Panc1 (cell line): ENCODE data around the gene IL13RA1. TPM values are rescaled to one million over a fixed set of nuclear protein-coding genes. Genes with fewer than 3 reads are reported as not detected.

ENCODE experiments used
- ATAC-seq: fragments of 200-7000 bp; cut with Tn5 transposase; 2 replicates; pipeline ENCODE4 v1.9.1; 2020; ENCODE audit warnings: mild to moderate bottlenecking, moderate library complexity
- Bru-seq: library from RNA; stranded (reverse); fragments of 400-500 nt; gene quantifications from one replicate; lab custom pipeline; 2021; lab: Mats Ljungman, UMichigan
- BruChase-seq, 2 experiments: library from RNA; stranded (reverse); fragments of 400-500 nt; gene quantifications; one replicate each; lab custom pipeline; 2021; lab: Mats Ljungman, UMichigan
- BruUV-seq: library from RNA; stranded (reverse); fragments of 400-500 nt; replicated peaks from 2 replicates; lab custom pipeline; 2021; lab: Mats Ljungman, UMichigan
- CTCF ChIA-PET: fragments of 300-600 bp; sonication (Branson Sonifier 250); formaldehyde crosslinking; loops from one replicate; lab custom pipeline; 2022; ENCODE audit warnings: antibody characterized with exemption; lab: Charles Lee
- POLR2A ChIA-PET: fragments of 300-600 bp; sonication (Branson Sonifier 250); formaldehyde crosslinking; loops from one replicate; lab custom pipeline; 2022; ENCODE audit warnings: antibody characterized with exemption; lab: Charles Lee
- DNase-seq: peaks from one replicate; pipeline ENCODE4 v3.0.0-alpha.2; 2010; ENCODE audit warnings: low read depth, low spot score
- H3K27ac ChIP-seq: 2 replicates; pipeline ENCODE4 v1.5.1; 2011; ENCODE audit warnings: mild to moderate bottlenecking, low read length, inconsistent platforms
- H3K27me3 ChIP-seq: fragments of 200-500 bp; sonication (Bioruptor generic); 2 replicates; pipeline ENCODE4 v1.6.0; 2014; ENCODE audit warnings: low read length, inconsistent platforms; ENCODE audit not compliant: control insufficient read depth, insufficient read depth
- H3K36me3 ChIP-seq: fragments of 200-500 bp; sonication (Bioruptor generic); 2 replicates; pipeline ENCODE4 v1.5.1; 2014; ENCODE audit warnings: inconsistent platforms, mild to moderate bottlenecking, low read length, moderate library complexity; ENCODE audit not compliant: control insufficient read depth, insufficient read depth
- H3K4me1 ChIP-seq: 2 replicates; pipeline ENCODE4 v1.5.1; 2011; ENCODE audit warnings: inconsistent platforms, mild to moderate bottlenecking, low read length, moderate library complexity; ENCODE audit not compliant: control insufficient read depth, insufficient read depth
- H3K4me3 ChIP-seq, 2 experiments: 2 replicates each; pipeline ENCODE4 v1.5.1; 2011 to 2012; ENCODE audit warnings: low read depth in 2 of 2, low read length in 2 of 2, mild to moderate bottlenecking in 2 of 2, inconsistent platforms in 1 of 2, moderate library complexity in 1 of 2
- H3K9me3 ChIP-seq: fragments of 200-500 bp; sonication (Bioruptor generic); 2 replicates; pipeline ENCODE4 v1.5.1; 2014; ENCODE audit warnings: low read depth, mild to moderate bottlenecking, inconsistent platforms, low read length, moderate library complexity; ENCODE audit not compliant: control insufficient read depth, insufficient read depth
- POLR2AphosphoS5 ChIP-seq: IDR thresholded peaks from 2 replicates; pipeline ENCODE4 v1.6.1; 2012; ENCODE audit warnings: mild to moderate bottlenecking, low read depth, low read length, moderate library complexity
- SIN3A ChIP-seq: IDR thresholded peaks from 2 replicates; pipeline ENCODE4 v1.6.1; 2012; ENCODE audit warnings: low read depth, mild to moderate bottlenecking, low read length, moderate library complexity, borderline replicate concordance; ENCODE audit not compliant: insufficient read depth
- TCF7L2 ChIP-seq: IDR thresholded peaks from 2 replicates; pipeline ENCODE4 v1.6.1; 2011; ENCODE audit warnings: mild to moderate bottlenecking, low read depth, low read length, inconsistent platforms
- in situ Hi-C: cut with HindIII; loops from 2 replicates; pipeline ENCODE4 v1.10.0; 2016; ENCODE audit warnings: low sequenced_read_pairs, low pct_unique_long_range_greater_than_20kb
- intact Hi-C: fragments of 100-400 bp; cut with micrococcal nuclease; formaldehyde crosslinking; loops from one replicate; pipeline ENCODE4 v1.10.0; 2022; ENCODE audit not compliant: unreplicated experiment
- long read RNA-seq: library from polyadenylated mRNA; unstranded; transcript quantifications from one replicate; pipeline ENCODE4 v2.0.0, GENCODE V29; 2021; ENCODE audit not compliant: unreplicated experiment
- polyA plus RNA-seq: library from polyadenylated mRNA; unstranded; fragments of >200 nt; gene quantifications from one replicate; pipeline ENCODE4 v1.2.1, GENCODE V29; 2012; ENCODE audit warnings: missing spikeins; ENCODE audit not compliant: insufficient read length
- total RNA-seq: library from RNA; stranded (reverse); gene quantifications from one replicate; pipeline ENCODE4 v1.2.1, GENCODE V29; 2021; ENCODE audit not compliant: unreplicated experiment
- TF ChIP-seq, protein P1 (sequence below), 2 experiments: IDR thresholded peaks; 2 replicates each; pipeline ENCODE4 v1.6.1; 2011 to 2012; ENCODE audit warnings: low read depth in 2 of 2, control low read depth in 1 of 2, low read length in 1 of 2, mild to moderate bottlenecking in 1 of 2, moderate library complexity in 1 of 2; ENCODE audit not compliant: insufficient read depth in 1 of 2
- TF ChIP-seq, protein P2 (sequence below): fragments of 450-650 bp; IDR thresholded peaks from 2 replicates; pipeline ENCODE4 v1.5.1; 2017; ENCODE audit warnings: mild to moderate bottlenecking

IL13RA1 gene
- total RNA-seq, result 191 TPM
- 101 TPM for polyA plus RNA-seq
- Bru-seq, nascent RNA, result percentile 93 among the genes with signal in this experiment
- percentile 91 among the genes with signal in this experiment for BruChase-seq, experiment 1, labeled RNA remaining after a 2-hour chase
- BruChase-seq, experiment 2, labeled RNA remaining after a 6-hour chase, result percentile 95 among the genes with signal in this experiment
- long read RNA-seq, full-length matches to known transcripts, result 374 of 536 reads
- long read RNA-seq, partial matches to known transcripts, result 71 of 536 reads
- long read RNA-seq, other reads (novel, unspliced or antisense), result 91 of 536 reads

DNA sequence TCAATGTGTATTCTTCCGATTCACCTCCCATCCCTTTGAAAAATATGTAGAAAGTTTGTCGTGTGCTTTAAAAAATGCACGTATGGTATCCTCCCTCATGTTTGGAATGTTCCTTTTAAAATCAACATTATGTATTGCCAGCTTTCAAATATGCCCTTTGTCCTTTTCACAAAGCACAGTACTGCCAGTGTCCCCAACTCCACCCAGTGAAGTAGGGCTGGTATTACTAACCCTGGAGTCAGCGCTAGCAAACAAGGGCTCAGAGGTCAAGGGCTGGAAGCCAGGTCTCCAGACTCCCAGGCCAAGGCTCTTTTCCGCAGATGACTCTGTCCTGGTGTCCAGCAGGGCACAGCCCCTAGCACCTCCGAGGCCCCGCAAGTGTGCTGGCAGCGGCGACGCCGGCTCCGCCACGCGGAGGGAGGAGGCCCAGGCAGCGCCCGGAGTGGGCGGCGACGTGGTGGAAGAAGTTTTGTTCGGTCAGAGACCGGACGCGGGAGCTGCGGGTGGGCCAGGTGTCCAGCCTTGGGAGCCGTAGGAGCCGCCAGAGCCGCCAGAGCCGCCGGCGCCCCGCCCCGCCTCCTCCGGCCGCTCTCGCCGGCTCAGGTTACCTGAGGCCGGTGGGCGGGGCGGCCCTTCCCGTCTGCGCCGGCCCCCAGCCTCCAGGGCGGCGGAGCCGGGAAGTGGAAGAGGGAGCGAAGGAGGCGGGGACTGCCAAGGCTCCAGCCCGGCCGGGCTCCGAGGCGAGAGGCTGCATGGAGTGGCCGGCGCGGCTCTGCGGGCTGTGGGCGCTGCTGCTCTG lies at the start of gene IL13RA1:
IL13RA1 (plus strand) TSS at position 720 of the 799 bp plus-strand sequence; CDS start at position 753, 33 bp downstream.
- TF ChIP-seq POLR2AphosphoS5, result peak; percentile 71
- TF ChIP-seq TCF7L2, result no peak
- TF ChIP-seq, protein P1, sequence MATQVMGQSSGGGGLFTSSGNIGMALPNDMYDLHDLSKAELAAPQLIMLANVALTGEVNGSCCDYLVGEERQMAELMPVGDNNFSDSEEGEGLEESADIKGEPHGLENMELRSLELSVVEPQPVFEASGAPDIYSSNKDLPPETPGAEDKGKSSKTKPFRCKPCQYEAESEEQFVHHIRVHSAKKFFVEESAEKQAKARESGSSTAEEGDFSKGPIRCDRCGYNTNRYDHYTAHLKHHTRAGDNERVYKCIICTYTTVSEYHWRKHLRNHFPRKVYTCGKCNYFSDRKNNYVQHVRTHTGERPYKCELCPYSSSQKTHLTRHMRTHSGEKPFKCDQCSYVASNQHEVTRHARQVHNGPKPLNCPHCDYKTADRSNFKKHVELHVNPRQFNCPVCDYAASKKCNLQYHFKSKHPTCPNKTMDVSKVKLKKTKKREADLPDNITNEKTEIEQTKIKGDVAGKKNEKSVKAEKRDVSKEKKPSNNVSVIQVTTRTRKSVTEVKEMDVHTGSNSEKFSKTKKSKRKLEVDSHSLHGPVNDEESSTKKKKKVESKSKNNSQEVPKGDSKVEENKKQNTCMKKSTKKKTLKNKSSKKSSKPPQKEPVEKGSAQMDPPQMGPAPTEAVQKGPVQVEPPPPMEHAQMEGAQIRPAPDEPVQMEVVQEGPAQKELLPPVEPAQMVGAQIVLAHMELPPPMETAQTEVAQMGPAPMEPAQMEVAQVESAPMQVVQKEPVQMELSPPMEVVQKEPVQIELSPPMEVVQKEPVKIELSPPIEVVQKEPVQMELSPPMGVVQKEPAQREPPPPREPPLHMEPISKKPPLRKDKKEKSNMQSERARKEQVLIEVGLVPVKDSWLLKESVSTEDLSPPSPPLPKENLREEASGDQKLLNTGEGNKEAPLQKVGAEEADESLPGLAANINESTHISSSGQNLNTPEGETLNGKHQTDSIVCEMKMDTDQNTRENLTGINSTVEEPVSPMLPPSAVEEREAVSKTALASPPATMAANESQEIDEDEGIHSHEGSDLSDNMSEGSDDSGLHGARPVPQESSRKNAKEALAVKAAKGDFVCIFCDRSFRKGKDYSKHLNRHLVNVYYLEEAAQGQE (IDR thresholded peaks at IDR 0.05; ENCODE audit: insufficient read depth in 1 of 2, low read depth in 2 of 2, low read length in 1 of 2), result no peak
- TF ChIP-seq SIN3A, result no peak
- TF ChIP-seq, protein P2, sequence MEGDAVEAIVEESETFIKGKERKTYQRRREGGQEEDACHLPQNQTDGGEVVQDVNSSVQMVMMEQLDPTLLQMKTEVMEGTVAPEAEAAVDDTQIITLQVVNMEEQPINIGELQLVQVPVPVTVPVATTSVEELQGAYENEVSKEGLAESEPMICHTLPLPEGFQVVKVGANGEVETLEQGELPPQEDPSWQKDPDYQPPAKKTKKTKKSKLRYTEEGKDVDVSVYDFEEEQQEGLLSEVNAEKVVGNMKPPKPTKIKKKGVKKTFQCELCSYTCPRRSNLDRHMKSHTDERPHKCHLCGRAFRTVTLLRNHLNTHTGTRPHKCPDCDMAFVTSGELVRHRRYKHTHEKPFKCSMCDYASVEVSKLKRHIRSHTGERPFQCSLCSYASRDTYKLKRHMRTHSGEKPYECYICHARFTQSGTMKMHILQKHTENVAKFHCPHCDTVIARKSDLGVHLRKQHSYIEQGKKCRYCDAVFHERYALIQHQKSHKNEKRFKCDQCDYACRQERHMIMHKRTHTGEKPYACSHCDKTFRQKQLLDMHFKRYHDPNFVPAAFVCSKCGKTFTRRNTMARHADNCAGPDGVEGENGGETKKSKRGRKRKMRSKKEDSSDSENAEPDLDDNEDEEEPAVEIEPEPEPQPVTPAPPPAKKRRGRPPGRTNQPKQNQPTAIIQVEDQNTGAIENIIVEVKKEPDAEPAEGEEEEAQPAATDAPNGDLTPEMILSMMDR, result no peak
- no peaks in the 10 kb centered on the region for H3K9me3 ChIP-seq
- peak within 1 kb of the TSS; percentile 98 for H3K27ac ChIP-seq
- H3K27me3 ChIP-seq, result no peaks in the 10 kb centered on the region
- in situ Hi-C loops, result no loop called here
- ChIA-PET POLR2A (no interaction called here), CTCF (interaction anchor here (0.6 kb wide), 1 partner anchor 66 kb away, joined by 4 read pairs; no protein-coding TSS in a partner anchor)
- intact Hi-C loops, result loop anchor here (10.0 kb wide), 1 partner anchor 82 kb away; no protein-coding TSS in a partner anchor
- ATAC-seq, result peak; percentile 93
- TSS peak; percentile 90 for BruUV-seq
- DNase-seq, result peak; percentile 74
- peaks cover 57% of the 10 kb centered on the region for H3K4me1 ChIP-seq
- peak within 1 kb of the TSS; percentile 55 to 90 for H3K4me3 ChIP-seq
- H3K36me3 ChIP-seq, result no peaks in the 10 kb centered on the region

DNA sequence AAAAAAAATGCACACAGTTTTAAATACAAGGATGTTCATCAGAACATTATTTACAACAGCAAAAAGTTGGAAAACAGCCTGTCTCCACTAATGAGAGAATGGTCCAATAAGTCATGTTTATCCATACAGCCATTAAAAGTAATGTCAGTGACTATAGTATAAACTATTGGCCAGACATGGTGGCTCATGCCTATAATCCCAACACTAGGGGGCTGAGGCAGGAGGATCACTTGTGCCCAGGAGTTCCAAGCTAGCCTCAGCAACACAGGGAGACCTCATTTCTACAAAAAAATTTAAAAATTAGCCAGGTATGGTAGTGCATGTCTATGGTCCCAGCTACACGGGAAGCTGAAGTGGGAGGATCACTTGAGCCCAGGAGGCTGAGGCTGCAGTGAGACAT lies 48.1 kb upstream of the IL13RA1 start:
- in situ Hi-C loops (no loop called here), intact Hi-C loops (no loop called here)
- ChIA-PET POLR2A (no interaction called here), CTCF (no interaction called here)
- TF ChIP-seq, protein P2, result peak; percentile 31; the same call in 1 of the 2 replicates
- TF ChIP-seq SIN3A, result no peak
- TF ChIP-seq, protein P1 (IDR thresholded peaks at IDR 0.05; ENCODE audit: insufficient read depth in 1 of 2, low read depth in 2 of 2, low read length in 1 of 2), result no peak
- no peak overlapping the region for H3K27ac ChIP-seq
- DNase-seq, result no peak
- no peak overlapping the region for H3K4me3 ChIP-seq
- H3K9me3 ChIP-seq, result no peaks in the 10 kb centered on the region
- H3K4me1 ChIP-seq, result peaks cover 10% of the 10 kb centered on the region
- no peak for ATAC-seq
- no TSS peak for BruUV-seq
- H3K27me3 ChIP-seq, result no peaks in the 10 kb centered on the region
- H3K36me3 ChIP-seq, result no peaks in the 10 kb centered on the region
